Gastrocnemius medialis (tissue), 4 donors: Measurements from ENCODE around the gene DYNC2H1.

Experiments
- CTCF ChIP-seq, 5 experiments: fragments of 450-650 bp in 3 of 5; fragments of 200-600 bp in 2 of 5; sonication (generic) in 2 of 5; IDR thresholded peaks in 4 of 5; conservative IDR thresholded peaks in 1 of 5; 1 replicate in 4 of 5; 2 replicates in 1 of 5; pipeline ENCODE4 v1.5.1; 2016 to 2019; ENCODE audit warnings: antibody characterized with exemption in 5 of 5, mild to moderate bottlenecking in 3 of 5, moderate library complexity in 3 of 5
- POLR2A ChIP-seq, 2 donors: fragments of 450-650 bp; IDR thresholded peaks; one replicate each; pipeline ENCODE4 v1.6.1; 2017; ENCODE audit warnings: antibody characterized with exemption in 2 of 2, mild to moderate bottlenecking in 2 of 2, moderate library complexity in 2 of 2

GRCh38 chr11:103067118-103067517, 42.1 kb upstream of the DYNC2H1 start:
- no peak for TF ChIP-seq CTCF (IDR thresholded peaks at IDR 0.05 in 4 of 5, conservative IDR thresholded peaks at IDR 0.05 in 1 of 5)
- TF ChIP-seq POLR2A (IDR thresholded peaks at IDR 0.05), result no peak
